ENCODE results near the gene ITCH.

DNA sequence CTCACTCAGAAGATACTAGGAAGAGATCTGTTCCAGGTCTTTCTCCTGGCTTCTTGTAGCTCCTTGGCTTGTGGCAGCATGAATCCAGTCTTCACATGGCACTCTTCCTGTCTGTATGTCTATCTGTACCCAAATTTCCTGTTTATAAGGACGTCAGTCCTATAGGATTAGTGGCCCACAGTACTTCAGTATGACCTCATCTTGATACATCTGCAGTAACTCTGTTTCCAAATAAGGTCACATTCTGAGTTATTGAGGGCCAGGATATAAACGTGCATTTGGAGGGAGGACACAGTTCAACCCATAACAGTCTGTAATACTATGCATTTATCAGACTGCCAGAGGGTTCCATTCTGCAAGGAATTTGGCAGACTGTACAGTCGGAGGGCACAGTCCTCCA lies 95.6 kb downstream of the ITCH start:
- TF ChIP-seq TAF1 (IDR thresholded peaks at IDR 0.05; ENCODE audit: low read depth, low read length) (no peak), EZH2 (IDR thresholded peaks at IDR 0.05; ENCODE audit: low read depth, low read length, severe bottlenecking) (no peak), POLR2AphosphoS5 (IDR thresholded peaks at IDR 0.05; ENCODE audit: low read depth, low read length) (no peak), JUN (IDR thresholded peaks at IDR 0.05; ENCODE audit: low read depth, low read length) (no peak), CHD1 (IDR thresholded peaks at IDR 0.05; ENCODE audit: low read depth, low read length) (no peak), TEAD4 (IDR thresholded peaks at IDR 0.05; ENCODE audit: low read depth, low read length) (no peak), JUND (IDR thresholded peaks at IDR 0.05; ENCODE audit: low read length) (no peak), POLR2A (IDR thresholded peaks at IDR 0.05; ENCODE audit: control extremely low read depth in 1 of 2, low read depth in 2 of 2, low read length in 2 of 2) (no peak), TBP (IDR thresholded peaks at IDR 0.05; ENCODE audit: low read depth, low read length) (no peak)
- TF ChIP-seq, protein P1, sequence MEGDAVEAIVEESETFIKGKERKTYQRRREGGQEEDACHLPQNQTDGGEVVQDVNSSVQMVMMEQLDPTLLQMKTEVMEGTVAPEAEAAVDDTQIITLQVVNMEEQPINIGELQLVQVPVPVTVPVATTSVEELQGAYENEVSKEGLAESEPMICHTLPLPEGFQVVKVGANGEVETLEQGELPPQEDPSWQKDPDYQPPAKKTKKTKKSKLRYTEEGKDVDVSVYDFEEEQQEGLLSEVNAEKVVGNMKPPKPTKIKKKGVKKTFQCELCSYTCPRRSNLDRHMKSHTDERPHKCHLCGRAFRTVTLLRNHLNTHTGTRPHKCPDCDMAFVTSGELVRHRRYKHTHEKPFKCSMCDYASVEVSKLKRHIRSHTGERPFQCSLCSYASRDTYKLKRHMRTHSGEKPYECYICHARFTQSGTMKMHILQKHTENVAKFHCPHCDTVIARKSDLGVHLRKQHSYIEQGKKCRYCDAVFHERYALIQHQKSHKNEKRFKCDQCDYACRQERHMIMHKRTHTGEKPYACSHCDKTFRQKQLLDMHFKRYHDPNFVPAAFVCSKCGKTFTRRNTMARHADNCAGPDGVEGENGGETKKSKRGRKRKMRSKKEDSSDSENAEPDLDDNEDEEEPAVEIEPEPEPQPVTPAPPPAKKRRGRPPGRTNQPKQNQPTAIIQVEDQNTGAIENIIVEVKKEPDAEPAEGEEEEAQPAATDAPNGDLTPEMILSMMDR (IDR thresholded peaks at IDR 0.05; ENCODE audit: control extremely low read depth in 1 of 3, insufficient read depth in 1 of 3, low read depth in 1 of 3, low read length in 3 of 3): no peak
